Naive B cell (primary cell): ENCODE data around the gene FBXO34. TPM values are rescaled to one million over a fixed set of nuclear protein-coding genes. Genes with fewer than 3 reads are reported as not detected.
"Not testable (repeated sequence)": the region's sequence is repeated elsewhere in the genome, so short reads cannot be mapped to it uniquely, and the experiment has no call there.

Experiments
- ATAC-seq, 2 donors: fragments of 150-1000 bp; cut with Tn5 transposase; 2 replicates each; pipeline ENCODE4 v1.10.0; 2021; ENCODE audit warnings: low read depth in 2 of 2, mild to moderate bottlenecking in 2 of 2, moderate library complexity in 2 of 2
- DNase-seq: peaks from one replicate; pipeline ENCODE4 v3.0.0; 2022
- H3K27ac Mint-ChIP-seq, 6 donors: one replicate each; pipeline ENCODE4 v1.8.0; 2020 to 2022; ENCODE audit warnings: mild to moderate bottlenecking in 6 of 6, mixed read lengths in 6 of 6, moderate library complexity in 5 of 6, inconsistent platforms in 2 of 6
- H3K27me3 Mint-ChIP-seq, 3 donors: one replicate each; pipeline ENCODE4 v1.8.0; 2021 to 2022; ENCODE audit warnings: mixed read lengths in 3 of 3, mild to moderate bottlenecking in 1 of 3
- H3K36me3 Mint-ChIP-seq, 2 donors: one replicate each; pipeline ENCODE4 v1.8.0; 2020 to 2022; ENCODE audit warnings: mixed read lengths in 2 of 2, inconsistent platforms in 1 of 2, mild to moderate bottlenecking in 1 of 2
- H3K4me1 Mint-ChIP-seq, 3 donors: one replicate each; pipeline ENCODE4 v1.8.0; 2020 to 2022; ENCODE audit warnings: mixed read lengths in 3 of 3, inconsistent platforms in 1 of 3, mild to moderate bottlenecking in 1 of 3, moderate library complexity in 1 of 3
- H3K4me3 Mint-ChIP-seq, 8 donors: one replicate each; pipeline ENCODE4 v1.8.0; 2020 to 2022; ENCODE audit warnings: mild to moderate bottlenecking in 8 of 8, mixed read lengths in 8 of 8, moderate library complexity in 8 of 8, inconsistent platforms in 2 of 8
- H3K9me3 Mint-ChIP-seq, 7 donors: one replicate each; pipeline ENCODE4 v1.8.0; 2020 to 2022; ENCODE audit warnings: mixed read lengths in 7 of 7, mild to moderate bottlenecking in 5 of 7, inconsistent platforms in 2 of 7, moderate library complexity in 1 of 7
- polyA plus RNA-seq, 6 donors: library from polyadenylated mRNA; unstranded; fragments of 300-500 nt; fragmentation: Illumina TruSeq; gene quantifications; one replicate each; pipeline ENCODE4 v1.2.3, GENCODE V29; 2021; ENCODE audit warnings: low read depth in 6 of 6

Gene FBXO34
- polyA plus RNA-seq, 6 donors from 2014 or later: 22.9 to 35.2 (median 26.9) TPM

- Mint-ChIP-seq H3K27me3 (no peaks in the 10 kb centered on the region), H3K36me3 (no peaks in the 10 kb centered on the region), H3K4me3 (peak overlapping the region in 5 of 8 donors; percentile 0 to 42 (median 3)), H3K4me1 (peaks cover 23 to 36% (median 31%) of the 10 kb centered on the region in 3 donors), H3K9me3 (no peaks in the 10 kb centered on the region), H3K27ac (peak overlapping the region; percentile 28 to 87 (median 70))
- DNase-seq: peak; percentile 45
- peak; percentile 97 to 98 for ATAC-seq
Measured at GRCh38 chr14:55327179-55327578, 56.0 kb downstream of the FBXO34 start.

- no peaks in the 10 kb centered on the region for H3K9me3 Mint-ChIP-seq
- peaks cover 33 to 48% (median 43%) of the 10 kb centered on the region in 3 donors for H3K4me1 Mint-ChIP-seq
- no peak overlapping the region for H3K4me3 Mint-ChIP-seq
- H3K27me3 Mint-ChIP-seq: no peaks in the 10 kb centered on the region
- ATAC-seq: no peak
- no peaks in the 10 kb centered on the region for H3K36me3 Mint-ChIP-seq
- no peak for DNase-seq
- H3K27ac Mint-ChIP-seq: peak overlapping the region in 1 of 6 donors; percentile 61
Measured at GRCh38 chr14:55328317-55328716, 57.1 kb downstream of the FBXO34 start.

- DNase-seq (no peak), ATAC-seq (no peak)
- Mint-ChIP-seq H3K4me1 (peaks cover 50 to 66% (median 60%) of the 10 kb centered on the region in 3 donors), H3K36me3 (no peaks in the 10 kb centered on the region), H3K27me3 (no peaks in the 10 kb centered on the region), H3K27ac (peak overlapping the region in 2 of 6 donors; percentile 69 to 86), H3K4me3 (no peak overlapping the region), H3K9me3 (no peaks in the 10 kb centered on the region)
Measured at GRCh38 chr14:55329999-55330710, 58.9 kb downstream of the FBXO34 start.

- H3K9me3 Mint-ChIP-seq: no peaks in the 10 kb centered on the region
- H3K27me3 Mint-ChIP-seq: no peaks in the 10 kb centered on the region
- peak overlapping the region in 5 of 6 donors; percentile 26 to 73 (median 63) for H3K27ac Mint-ChIP-seq
- peak; percentile 45 to 60 for ATAC-seq
- no peaks in the 10 kb centered on the region for H3K36me3 Mint-ChIP-seq
- peak overlapping the region in 6 of 8 donors; percentile 45 to 81 (median 68) for H3K4me3 Mint-ChIP-seq
- peaks cover 35 to 47% (median 44%) of the 10 kb centered on the region in 3 donors for H3K4me1 Mint-ChIP-seq
- no peak for DNase-seq
Measured at GRCh38 chr14:55332654-55333570, 61.7 kb downstream of the FBXO34 start.

GRCh38 chr14:55333711-55334485, 62.7 kb downstream of the FBXO34 start:
- peak overlapping the region in 5 of 6 donors; percentile 9 to 68 (median 63) for H3K27ac Mint-ChIP-seq
- ATAC-seq (peak; percentile 25 to 43), DNase-seq (no peak)
- peaks cover 34 to 46% (median 43%) of the 10 kb centered on the region in 3 donors for H3K4me1 Mint-ChIP-seq
- H3K36me3 Mint-ChIP-seq: no peaks in the 10 kb centered on the region
- no peaks in the 10 kb centered on the region for H3K9me3 Mint-ChIP-seq
- H3K4me3 Mint-ChIP-seq: peak overlapping the region in 6 of 8 donors; percentile 2 to 82 (median 16)
- no peaks in the 10 kb centered on the region for H3K27me3 Mint-ChIP-seq

- DNase-seq (no peak), ATAC-seq (no peak)
- Mint-ChIP-seq H3K9me3 (no peaks in the 10 kb centered on the region), H3K4me1 (peaks cover 46 to 63% (median 56%) of the 10 kb centered on the region in 3 donors), H3K27ac (peak overlapping the region in 2 of 6 donors; percentile 36 to 68), H3K4me3 (no peak overlapping the region), H3K27me3 (no peaks in the 10 kb centered on the region), H3K36me3 (no peaks in the 10 kb centered on the region)
Measured at GRCh38 chr14:55336162-55336561, 64.9 kb downstream of the FBXO34 start.

GRCh38 chr14:55336691-55337090, 65.5 kb downstream of the FBXO34 start:
- DNase-seq (no peak), ATAC-seq (no peak)
- Mint-ChIP-seq H3K27ac (no peak overlapping the region), H3K4me3 (no peak overlapping the region), H3K4me1 (peaks cover 46 to 65% (median 58%) of the 10 kb centered on the region in 3 donors), H3K27me3 (no peaks in the 10 kb centered on the region), H3K36me3 (no peaks in the 10 kb centered on the region), H3K9me3 (no peaks in the 10 kb centered on the region)

- Mint-ChIP-seq H3K4me1 (peaks cover 26 to 52% (median 44%) of the 10 kb centered on the region in 3 donors), H3K36me3 (no peaks in the 10 kb centered on the region), H3K4me3 (no peak overlapping the region), H3K27me3 (no peaks in the 10 kb centered on the region), H3K9me3 (no peaks in the 10 kb centered on the region), H3K27ac (peak overlapping the region in 1 of 6 donors; percentile 56)
- no peak for DNase-seq
- no peak for ATAC-seq
Measured at GRCh38 chr14:55339770-55340169, 68.5 kb downstream of the FBXO34 start.

- Mint-ChIP-seq H3K4me1 (peaks cover 27 to 49% (median 46%) of the 10 kb centered on the region in 3 donors), H3K4me3 (peak overlapping the region in 1 of 8 donors; percentile 33), H3K36me3 (no peaks in the 10 kb centered on the region), H3K9me3 (no peaks in the 10 kb centered on the region), H3K27ac (no peak overlapping the region), H3K27me3 (no peaks in the 10 kb centered on the region)
- ATAC-seq: no peak
- no peak for DNase-seq
Measured at GRCh38 chr14:55340482-55340881, 69.3 kb downstream of the FBXO34 start.

- DNase-seq (no peak), ATAC-seq (no peak)
- Mint-ChIP-seq H3K9me3 (no peaks in the 10 kb centered on the region), H3K4me1 (peaks cover 34 to 54% (median 48%) of the 10 kb centered on the region in 3 donors), H3K4me3 (no peak overlapping the region), H3K27ac (peak overlapping the region in 1 of 6 donors; percentile 24), H3K27me3 (no peaks in the 10 kb centered on the region), H3K36me3 (no peaks in the 10 kb centered on the region)
Measured at GRCh38 chr14:55341781-55342180, 70.6 kb downstream of the FBXO34 start.

- H3K36me3 Mint-ChIP-seq, H3K4me3 Mint-ChIP-seq, DNase-seq, ATAC-seq, H3K27me3 Mint-ChIP-seq, H3K9me3 Mint-ChIP-seq: not testable (repeated sequence)
- H3K27ac Mint-ChIP-seq: peak overlapping the region in 3 of 6 donors; percentile 6 to 67 (median 33)
- peaks cover 42 to 62% (median 53%) of the 10 kb centered on the region in 3 donors for H3K4me1 Mint-ChIP-seq
Measured at GRCh38 chr14:55344582-55345163, 73.5 kb downstream of the FBXO34 start.

GRCh38 chr14:55347040-55347439, 75.8 kb downstream of the FBXO34 start:
- H3K36me3 Mint-ChIP-seq: peaks cover 9 to 13% of the 10 kb centered on the region in 2 donors
- no peaks in the 10 kb centered on the region for H3K27me3 Mint-ChIP-seq
- no peak overlapping the region for H3K27ac Mint-ChIP-seq
- DNase-seq (no peak), ATAC-seq (no peak)
- peaks cover 35 to 46% (median 39%) of the 10 kb centered on the region in 3 donors for H3K4me1 Mint-ChIP-seq
- H3K4me3 Mint-ChIP-seq: no peak overlapping the region
- no peaks in the 10 kb centered on the region for H3K9me3 Mint-ChIP-seq
